Breast epithelium (tissue), 3 donors: ENCODE measurements around the gene KIF18A.

Source experiments
- CTCF ChIP-seq, 3 donors: fragments of 450-650 bp; IDR thresholded peaks; one replicate each; pipeline ENCODE4 v1.5.1; 2016 to 2017; ENCODE audit warnings: antibody characterized with exemption in 3 of 3, mild to moderate bottlenecking in 3 of 3, moderate library complexity in 3 of 3
- POLR2A ChIP-seq: fragments of 450-650 bp; IDR thresholded peaks from one replicate; pipeline ENCODE4 v1.6.1; 2016; ENCODE audit warnings: antibody characterized with exemption, mild to moderate bottlenecking, moderate library complexity

GRCh38 chr11:28142724-28143123, 34.8 kb upstream of the KIF18A start:
- TF ChIP-seq POLR2A (no peak), CTCF (IDR thresholded peaks at IDR 0.05) (no peak)
